Endothelial cell of umbilical vein (primary cell): Measurements from ENCODE around the gene ATP13A4. TPM values are rescaled to one million over a fixed set of nuclear protein-coding genes. Genes with fewer than 3 reads are reported as not detected.

Experiments used
- BruUV-seq: library from RNA; stranded (reverse); fragments of 400-500 nt; replicated peaks from 2 replicates; lab custom pipeline; 2021; lab: Mats Ljungman, UMichigan
- CTCF ChIA-PET: fragments of 300-600, 350-600 bp; sonication (Branson Sonifier 250); formaldehyde crosslinking; loops from one replicate; lab custom pipeline; 2021; ENCODE audit warnings: antibody characterized with exemption, inconsistent platforms; lab: Charles Lee
- POLR2A ChIA-PET: fragments of 300-600, 350-600 bp; sonication (Branson Sonifier 250); formaldehyde crosslinking; loops from one replicate; lab custom pipeline; 2021; ENCODE audit warnings: antibody characterized with exemption, inconsistent platforms; lab: Charles Lee
- DNase-seq: peaks from one replicate; pipeline ENCODE4 v3.0.0-alpha.2; 2011; ENCODE audit warnings: low read depth, low spot score
- FAIRE-seq: peaks from 2 replicates; lab custom pipeline; 2011; peaks lifted over from hg19 to GRCh38; lab: Jason Lieb, UNC
- H2AFZ ChIP-seq: 2 replicates; pipeline ENCODE4 v1.6.0; 2012; ENCODE audit warnings: low read depth, low read length, control low read depth, inconsistent platforms
- H3K27ac ChIP-seq: 2 replicates; pipeline ENCODE4 v1.5.1; 2011; ENCODE audit warnings: low read depth, mild to moderate bottlenecking, control low read depth, low read length, moderate library complexity; ENCODE audit not compliant: insufficient read depth
- H3K27me3 ChIP-seq, 2 experiments: 2 replicates each; pipeline versions ENCODE4 v1.6.0 to v1.6.1; 2011; ENCODE audit warnings: low read length in 2 of 2, mixed read lengths in 1 of 2; ENCODE audit not compliant: control insufficient read depth in 2 of 2, insufficient read depth in 2 of 2
- H3K36me3 ChIP-seq, 2 experiments: 2 replicates in 1 of 2; 3 replicates in 1 of 2; pipeline ENCODE4 v1.5.1; 2011; ENCODE audit warnings: low read length in 2 of 2, mild to moderate bottlenecking in 1 of 2, moderate library complexity in 1 of 2; ENCODE audit not compliant: control insufficient read depth in 2 of 2, insufficient read depth in 2 of 2; ENCODE audit errors: extremely low read depth in 1 of 2
- H3K4me1 ChIP-seq: 3 replicates; pipeline ENCODE4 v1.5.1; 2011; ENCODE audit warnings: mild to moderate bottlenecking, low read length; ENCODE audit not compliant: control insufficient read depth, insufficient read depth; ENCODE audit errors: extremely low read depth
- H3K4me2 ChIP-seq: 2 replicates; pipeline ENCODE4 v1.6.1; 2011; ENCODE audit warnings: low read length, control low read depth, mixed read lengths; ENCODE audit not compliant: insufficient read depth
- H3K4me3 ChIP-seq, 3 experiments: fragments of 200-600 bp in 1 of 3; sonication (generic), shearing (Covaris generic) in 1 of 3; replicated peaks in 1 of 3; 2 replicates each; pipeline ENCODE4 v1.5.1; 2011 to 2016; ENCODE audit warnings: control low read depth in 3 of 3, low read length in 3 of 3, mild to moderate bottlenecking in 2 of 3, inconsistent platforms in 1 of 3, low read depth in 1 of 3, moderate library complexity in 1 of 3; ENCODE audit not compliant: insufficient read depth in 1 of 3
- H3K79me2 ChIP-seq: 2 replicates; pipeline ENCODE4 v1.6.0; 2012; ENCODE audit warnings: low read length, inconsistent platforms; ENCODE audit not compliant: control insufficient read depth, insufficient read depth
- H3K9ac ChIP-seq: replicated peaks from 2 replicates; pipeline ENCODE3; 2011; ENCODE audit warnings: low read length, control low read depth; ENCODE audit not compliant: insufficient read depth; ENCODE audit errors: extremely low read depth
- H3K9me1 ChIP-seq: replicated peaks from 3 replicates; pipeline ENCODE4 v1.6.0; 2011; ENCODE audit warnings: mild to moderate bottlenecking, low read length; ENCODE audit not compliant: control insufficient read depth, insufficient read depth; ENCODE audit errors: extremely low read depth
- H3K9me3 ChIP-seq: replicated peaks from 2 replicates; pipeline ENCODE4 v1.5.1; 2012; ENCODE audit warnings: low read length, inconsistent platforms; ENCODE audit not compliant: control insufficient read depth, insufficient read depth
- H4K20me1 ChIP-seq: replicated peaks from 2 replicates; pipeline ENCODE3; 2011; ENCODE audit warnings: mild to moderate bottlenecking, low read length; ENCODE audit not compliant: control insufficient read depth, insufficient read depth; ENCODE audit errors: extremely low read depth
- CTCF ChIP-seq, 2 donors: IDR thresholded peaks; 1 replicate in 1 of 2; 2 replicates in 1 of 2; pipeline ENCODE4 v1.5.1; 2011; ENCODE audit warnings: low read length in 2 of 2, mild to moderate bottlenecking in 2 of 2, moderate library complexity in 2 of 2, control low read depth in 1 of 2, inconsistent platforms in 1 of 2, low read depth in 1 of 2; ENCODE audit not compliant: insufficient read depth in 1 of 2; ENCODE audit errors: extremely low read depth in 1 of 2
- EZH2 ChIP-seq: IDR thresholded peaks from 2 replicates; pipeline ENCODE4 v1.6.1; 2012; ENCODE audit warnings: borderline replicate concordance, low read depth, mild to moderate bottlenecking, moderate library complexity, low read length, inconsistent platforms; ENCODE audit not compliant: severe bottlenecking
- FOS ChIP-seq: IDR thresholded peaks from 2 replicates; pipeline ENCODE4 v1.6.1; 2011; ENCODE audit warnings: mild to moderate bottlenecking, low read length, moderate library complexity, borderline replicate concordance; ENCODE audit not compliant: insufficient read depth
- GATA2 ChIP-seq: IDR thresholded peaks from 2 replicates; pipeline ENCODE4 v1.7.0; 2011; ENCODE audit warnings: low read depth, mild to moderate bottlenecking, moderate library complexity, mixed read lengths, low read length; ENCODE audit not compliant: insufficient read length, insufficient read depth
- JUN ChIP-seq: IDR thresholded peaks from 2 replicates; pipeline ENCODE4 v1.6.1; 2011; ENCODE audit warnings: borderline replicate concordance, low read depth; ENCODE audit not compliant: insufficient read length, insufficient read depth
- MAX ChIP-seq: IDR thresholded peaks from 2 replicates; pipeline ENCODE4 v1.6.1; 2011; ENCODE audit not compliant: insufficient read depth, insufficient read length
- MYC ChIP-seq: IDR thresholded peaks from one replicate; pipeline ENCODE4 v1.6.1; 2011; ENCODE audit warnings: mild to moderate bottlenecking, low read depth, low read length
- POLR2A ChIP-seq: IDR thresholded peaks from 2 replicates; pipeline ENCODE4 v1.6.1; 2012; ENCODE audit warnings: low read depth, mild to moderate bottlenecking, control low read depth, low read length
- POLR2AphosphoS5 ChIP-seq: IDR thresholded peaks from 2 replicates; pipeline ENCODE4 v1.6.1; 2012; ENCODE audit warnings: low read depth, mild to moderate bottlenecking, control low read depth, low read length, moderate library complexity; ENCODE audit not compliant: insufficient read depth
- dilution Hi-C: fragments of 300-500 bp; cut with MboI; formaldehyde crosslinking; loops from one replicate; pipeline ENCODE4 v1.15.0; 2019; ENCODE audit warnings: low sequenced_read_pairs; ENCODE audit not compliant: extremely low pct_ligation_motif_present
- intact Hi-C: fragments of 100-400 bp; cut with micrococcal nuclease; formaldehyde crosslinking; loops from one replicate; pipeline ENCODE4 v1.10.0; 2022
- polyA plus RNA-seq, 4 experiments: library from polyadenylated mRNA; depleted of rRNA in 3 of 4; stranded (reverse) in 3 of 4; unstranded in 1 of 4; fragments of >200 nt; gene quantifications; 2 replicates each; pipeline versions ENCODE4 v1.2.1 to v1.2.3, GENCODE V29; 2011 to 2012; ENCODE audit warnings: missing spikeins in 1 of 4
- total RNA-seq: library from RNA; stranded (reverse); gene quantifications from 2 replicates; pipeline ENCODE4 v1.2.3, GENCODE V29; 2021

ATP13A4 gene
- total and polyA plus RNA-seq, 2 donors (not counting 3 experiments of a cell fraction or from before 2014, with no cell fraction given): not detected

- Histone ChIP-seq H3K9ac (no peak overlapping the region), H3K36me3 (no peaks in the 10 kb centered on the region), H3K4me1 (no peaks in the 10 kb centered on the region), H3K79me2 (no peaks in the 10 kb centered on the region), H3K9me1 (no peaks in the 10 kb centered on the region), H2AFZ (no peak overlapping the region), H3K4me3 (no peak overlapping the region), H3K4me2 (no peak overlapping the region), H3K27ac (no peak overlapping the region), H3K27me3 (peaks cover 0 to 2% of the 10 kb centered on the region in 2 experiments), H4K20me1 (no peaks in the 10 kb centered on the region), H3K9me3 (no peaks in the 10 kb centered on the region)
- intact Hi-C loops: no loop called here
- ChIA-PET POLR2A (no interaction called here), CTCF (no interaction called here)
- TF ChIP-seq JUN: no peak
- TF ChIP-seq GATA2: no peak
- no peak for TF ChIP-seq EZH2
- no peak for TF ChIP-seq FOS
- TF ChIP-seq CTCF (IDR thresholded peaks at IDR 0.05; ENCODE audit: extremely low read depth in 1 of 2, insufficient read depth in 1 of 2, low read depth in 1 of 2, low read length in 2 of 2): no peak
- no peak for TF ChIP-seq POLR2A
- TF ChIP-seq MYC: no peak
- TF ChIP-seq MAX: no peak
- TF ChIP-seq POLR2AphosphoS5: no peak
- DNase-seq (no peak), FAIRE-seq (no peak)
- BruUV-seq: no TSS peak
- dilution Hi-C loops: no loop called here
Observed at GRCh38 chr3:193515966-193516365, 38.7 kb downstream of the ATP13A4 start.
